Measurements from ENCODE around the gene ZSWIM3.

The ZSWIM3 gene

DNA sequence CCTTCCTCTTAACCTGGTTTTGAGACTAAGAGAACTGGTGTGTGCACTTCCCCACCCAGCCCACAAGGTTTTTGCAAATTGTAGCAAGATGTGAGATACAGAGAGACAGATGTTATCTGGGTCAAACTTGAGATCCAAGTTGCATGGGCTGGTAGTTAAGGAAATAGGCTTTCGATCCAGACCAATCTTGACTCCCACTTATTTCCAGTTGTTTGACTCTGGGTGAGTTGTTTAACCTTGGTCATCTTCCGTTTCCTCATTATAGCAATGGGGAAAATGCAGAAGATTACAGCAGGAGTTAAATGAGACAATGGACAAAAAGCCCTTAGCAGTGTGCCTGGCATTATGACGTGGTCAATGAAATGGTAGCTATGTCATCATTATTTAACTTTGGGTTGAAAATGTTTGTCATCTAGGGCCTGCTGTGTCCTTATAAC, 22.1 kb upstream of the ZSWIM3 start:
- no peaks in the 10 kb centered on the region for H3K36me3 ChIP-seq (ENCODE audit: insufficient read depth, low read length)
- H4K20me1 ChIP-seq (ENCODE audit: insufficient read depth, low read length, poor library complexity, severe bottlenecking): no peaks in the 10 kb centered on the region
- no peaks in the 10 kb centered on the region for H3F3A ChIP-seq (ENCODE audit: low read depth)
- H3K9me2 ChIP-seq (replicated peaks; ENCODE audit: low read depth, low read length): no peaks in the 10 kb centered on the region
- H3K27me3 ChIP-seq (ENCODE audit: insufficient read depth, low read length, poor library complexity, severe bottlenecking): no peaks in the 10 kb centered on the region
- no peaks in the 10 kb centered on the region for H3K79me2 ChIP-seq (ENCODE audit: insufficient read depth, low read length)
- no peaks in the 10 kb centered on the region for H3K9me3 ChIP-seq (ENCODE audit: insufficient read depth, low read depth, low read length)
- TF ChIP-seq, protein P1, sequence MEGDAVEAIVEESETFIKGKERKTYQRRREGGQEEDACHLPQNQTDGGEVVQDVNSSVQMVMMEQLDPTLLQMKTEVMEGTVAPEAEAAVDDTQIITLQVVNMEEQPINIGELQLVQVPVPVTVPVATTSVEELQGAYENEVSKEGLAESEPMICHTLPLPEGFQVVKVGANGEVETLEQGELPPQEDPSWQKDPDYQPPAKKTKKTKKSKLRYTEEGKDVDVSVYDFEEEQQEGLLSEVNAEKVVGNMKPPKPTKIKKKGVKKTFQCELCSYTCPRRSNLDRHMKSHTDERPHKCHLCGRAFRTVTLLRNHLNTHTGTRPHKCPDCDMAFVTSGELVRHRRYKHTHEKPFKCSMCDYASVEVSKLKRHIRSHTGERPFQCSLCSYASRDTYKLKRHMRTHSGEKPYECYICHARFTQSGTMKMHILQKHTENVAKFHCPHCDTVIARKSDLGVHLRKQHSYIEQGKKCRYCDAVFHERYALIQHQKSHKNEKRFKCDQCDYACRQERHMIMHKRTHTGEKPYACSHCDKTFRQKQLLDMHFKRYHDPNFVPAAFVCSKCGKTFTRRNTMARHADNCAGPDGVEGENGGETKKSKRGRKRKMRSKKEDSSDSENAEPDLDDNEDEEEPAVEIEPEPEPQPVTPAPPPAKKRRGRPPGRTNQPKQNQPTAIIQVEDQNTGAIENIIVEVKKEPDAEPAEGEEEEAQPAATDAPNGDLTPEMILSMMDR (conservative IDR thresholded peaks at IDR 0.05; ENCODE audit: low read length): no peak
- no peak for TF ChIP-seq EZH2phosphoT487 (IDR thresholded peaks at IDR 0.05; ENCODE audit: borderline replicate concordance)
- H3K9ac ChIP-seq (ENCODE audit: low read depth, low read length, poor library complexity, severe bottlenecking): no peak overlapping the region
- H3K4me3 ChIP-seq (ENCODE audit: low read length, poor library complexity, severe bottlenecking): no peak overlapping the region
- H2AFZ ChIP-seq (ENCODE audit: low read length): no peak overlapping the region
- no peak overlapping the region for H3K4me2 ChIP-seq (ENCODE audit: low read depth, low read length, poor library complexity, severe bottlenecking)
- peaks cover 8% of the 10 kb centered on the region for H3K4me1 ChIP-seq (ENCODE audit: insufficient read depth, low read length, poor library complexity, severe bottlenecking)

DNA sequence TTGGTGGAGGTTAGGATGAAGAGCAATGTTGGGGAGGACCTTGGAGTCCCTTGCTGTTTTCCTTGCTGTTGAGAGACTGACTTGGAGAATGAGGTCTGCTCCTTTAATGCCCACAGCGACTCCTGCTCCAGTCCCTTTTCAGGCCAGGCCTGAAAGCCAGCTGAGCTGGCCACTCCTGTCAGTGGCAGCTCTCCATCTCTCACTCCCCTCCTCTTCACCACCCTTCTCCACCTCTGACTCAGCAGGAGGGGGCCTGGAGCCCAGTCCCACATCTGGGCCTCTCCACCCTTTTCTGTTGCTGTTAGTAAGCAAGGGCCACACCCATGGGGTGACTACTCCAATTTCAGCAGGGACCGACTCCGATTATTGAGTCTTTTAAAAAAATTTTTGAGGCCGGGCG, 21.6 kb upstream of the ZSWIM3 start:
- no peaks in the 10 kb centered on the region for H3K27me3 ChIP-seq (ENCODE audit: insufficient read depth, low read length, poor library complexity, severe bottlenecking)
- H3K79me2 ChIP-seq (ENCODE audit: insufficient read depth, low read length): no peaks in the 10 kb centered on the region
- H3F3A ChIP-seq (ENCODE audit: low read depth): no peaks in the 10 kb centered on the region
- no peak overlapping the region for H3K4me2 ChIP-seq (ENCODE audit: low read depth, low read length, poor library complexity, severe bottlenecking)
- no peak for TF ChIP-seq EZH2phosphoT487 (IDR thresholded peaks at IDR 0.05; ENCODE audit: borderline replicate concordance)
- TF ChIP-seq, protein P1 (conservative IDR thresholded peaks at IDR 0.05; ENCODE audit: low read length): no peak
- peaks cover 8% of the 10 kb centered on the region for H3K4me1 ChIP-seq (ENCODE audit: insufficient read depth, low read length, poor library complexity, severe bottlenecking)
- no peak overlapping the region for H3K4me3 ChIP-seq (ENCODE audit: low read length, poor library complexity, severe bottlenecking)
- H2AFZ ChIP-seq (ENCODE audit: low read length): no peak overlapping the region
- no peaks in the 10 kb centered on the region for H3K9me2 ChIP-seq (replicated peaks; ENCODE audit: low read depth, low read length)
- H3K9me3 ChIP-seq (ENCODE audit: insufficient read depth, low read depth, low read length): no peaks in the 10 kb centered on the region
- no peaks in the 10 kb centered on the region for H3K36me3 ChIP-seq (ENCODE audit: insufficient read depth, low read length)
- no peaks in the 10 kb centered on the region for H4K20me1 ChIP-seq (ENCODE audit: insufficient read depth, low read length, poor library complexity, severe bottlenecking)
- no peak overlapping the region for H3K9ac ChIP-seq (ENCODE audit: low read depth, low read length, poor library complexity, severe bottlenecking)

DNA sequence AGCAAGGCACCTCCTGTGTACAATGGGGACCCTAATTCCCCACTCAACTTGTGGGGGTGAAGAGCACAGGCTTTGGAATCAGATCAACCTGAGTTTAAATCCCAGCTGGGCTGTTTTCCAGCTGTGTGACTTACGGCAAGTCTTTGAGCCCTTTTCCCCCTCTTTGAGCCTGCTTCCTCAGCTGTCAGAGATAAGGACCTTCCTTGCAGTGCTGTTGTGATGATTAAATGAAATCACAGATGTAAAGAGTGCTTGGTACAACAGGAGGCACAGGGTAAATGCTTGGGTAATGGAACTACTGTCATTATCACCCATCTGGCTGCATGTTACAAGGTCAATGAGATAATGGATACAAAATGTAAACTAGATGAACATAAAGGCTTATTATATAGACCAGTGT, 20.6 kb upstream of the ZSWIM3 start:
- Histone ChIP-seq H3K4me3 (ENCODE audit: low read length, poor library complexity, severe bottlenecking) (no peak overlapping the region), H3K79me2 (ENCODE audit: insufficient read depth, low read length) (no peaks in the 10 kb centered on the region), H3K4me1 (ENCODE audit: insufficient read depth, low read length, poor library complexity, severe bottlenecking) (peaks cover 8% of the 10 kb centered on the region), H3K9me3 (ENCODE audit: insufficient read depth, low read depth, low read length) (no peaks in the 10 kb centered on the region), H3K36me3 (ENCODE audit: insufficient read depth, low read length) (no peaks in the 10 kb centered on the region), H2AFZ (ENCODE audit: low read length) (no peak overlapping the region), H3K9ac (ENCODE audit: low read depth, low read length, poor library complexity, severe bottlenecking) (no peak overlapping the region), H3K9me2 (replicated peaks; ENCODE audit: low read depth, low read length) (no peaks in the 10 kb centered on the region), H3K4me2 (ENCODE audit: low read depth, low read length, poor library complexity, severe bottlenecking) (no peak overlapping the region), H4K20me1 (ENCODE audit: insufficient read depth, low read length, poor library complexity, severe bottlenecking) (no peaks in the 10 kb centered on the region), H3F3A (ENCODE audit: low read depth) (no peaks in the 10 kb centered on the region), H3K27me3 (ENCODE audit: insufficient read depth, low read length, poor library complexity, severe bottlenecking) (no peaks in the 10 kb centered on the region)
- TF ChIP-seq, protein P1 (conservative IDR thresholded peaks at IDR 0.05; ENCODE audit: low read length): no peak
- TF ChIP-seq EZH2phosphoT487 (IDR thresholded peaks at IDR 0.05; ENCODE audit: borderline replicate concordance): no peak
